ENCODE data around the gene PTH1R. TPM values are rescaled to one million over a fixed set of nuclear protein-coding genes. Genes with fewer than 3 reads are reported as not detected.

PTH1R gene
- total RNA-seq, 1 donor from 2014 or later, result not detected

- Histone ChIP-seq H3K4me3 (no peak overlapping the region), H3K79me2 (ENCODE audit: low read depth) (peaks cover 98% of the 10 kb centered on the region), H3K27me3 (no peaks in the 10 kb centered on the region), H3F3A (ENCODE audit: low read depth) (no peaks in the 10 kb centered on the region), H4K20me1 (ENCODE audit: low read depth) (peaks cover 97% of the 10 kb centered on the region), H3K36me3 (no peaks in the 10 kb centered on the region), H3K9ac (no peak overlapping the region), H3K4me2 (no peak overlapping the region), H3K4me1 (peaks cover 1% of the 10 kb centered on the region), H3K9me3 (ENCODE audit: low read depth) (no peaks in the 10 kb centered on the region), H3K27ac (no peak overlapping the region), H2AFZ (replicated peaks) (no peak overlapping the region)
- Mint-ChIP-seq H3K36me3 (peaks cover 26% of the 10 kb centered on the region), H3K27ac (no peak overlapping the region), H3K9me3 (no peaks in the 10 kb centered on the region), H3K27me3 (ENCODE audit: insufficient read depth, low read depth) (peaks cover 13% of the 10 kb centered on the region), H3K4me1 (peaks cover 20% of the 10 kb centered on the region), H3K4me3 (no peak overlapping the region)
- no peak for DNase-seq (ENCODE audit: low spot score)
- TF ChIP-seq EZH2phosphoT487 (IDR thresholded peaks at IDR 0.05) (no peak), EZH2 (IDR thresholded peaks at IDR 0.05) (no peak)
- TF ChIP-seq, protein P1, sequence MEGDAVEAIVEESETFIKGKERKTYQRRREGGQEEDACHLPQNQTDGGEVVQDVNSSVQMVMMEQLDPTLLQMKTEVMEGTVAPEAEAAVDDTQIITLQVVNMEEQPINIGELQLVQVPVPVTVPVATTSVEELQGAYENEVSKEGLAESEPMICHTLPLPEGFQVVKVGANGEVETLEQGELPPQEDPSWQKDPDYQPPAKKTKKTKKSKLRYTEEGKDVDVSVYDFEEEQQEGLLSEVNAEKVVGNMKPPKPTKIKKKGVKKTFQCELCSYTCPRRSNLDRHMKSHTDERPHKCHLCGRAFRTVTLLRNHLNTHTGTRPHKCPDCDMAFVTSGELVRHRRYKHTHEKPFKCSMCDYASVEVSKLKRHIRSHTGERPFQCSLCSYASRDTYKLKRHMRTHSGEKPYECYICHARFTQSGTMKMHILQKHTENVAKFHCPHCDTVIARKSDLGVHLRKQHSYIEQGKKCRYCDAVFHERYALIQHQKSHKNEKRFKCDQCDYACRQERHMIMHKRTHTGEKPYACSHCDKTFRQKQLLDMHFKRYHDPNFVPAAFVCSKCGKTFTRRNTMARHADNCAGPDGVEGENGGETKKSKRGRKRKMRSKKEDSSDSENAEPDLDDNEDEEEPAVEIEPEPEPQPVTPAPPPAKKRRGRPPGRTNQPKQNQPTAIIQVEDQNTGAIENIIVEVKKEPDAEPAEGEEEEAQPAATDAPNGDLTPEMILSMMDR (IDR thresholded peaks at IDR 0.05), result no peak
These were observed 71.5 kb downstream of the PTH1R start for GRCh38 chr3:46948830-46949671.

DNA sequence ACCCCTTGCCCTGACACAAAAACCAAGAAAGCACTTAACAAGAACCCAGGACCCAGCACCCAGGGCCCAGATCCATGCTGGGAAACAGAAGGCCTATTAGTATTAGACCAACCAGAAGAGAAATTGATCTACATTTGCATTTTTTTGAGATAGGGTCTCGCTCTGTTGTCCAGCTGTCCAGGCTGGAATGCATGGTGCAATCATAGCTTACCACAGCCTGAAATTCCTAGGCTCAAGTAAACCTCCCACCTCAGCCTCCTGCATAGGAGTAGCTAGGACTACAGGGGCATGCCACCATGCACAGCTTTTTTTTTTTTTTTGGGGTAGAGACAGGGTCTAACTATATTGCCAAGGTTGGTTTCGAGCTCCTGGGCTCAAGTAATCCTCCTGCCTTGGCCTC lies 72.7 kb downstream of the PTH1R start:
- peaks cover 26% of the 10 kb centered on the region for H3K36me3 Mint-ChIP-seq
- no peak overlapping the region for H3K9ac ChIP-seq
- H3K4me3 ChIP-seq, result no peak overlapping the region
- TF ChIP-seq EZH2 (IDR thresholded peaks at IDR 0.05) (no peak), EZH2phosphoT487 (IDR thresholded peaks at IDR 0.05) (no peak)
- TF ChIP-seq, protein P1 (IDR thresholded peaks at IDR 0.05), result no peak
- no peak overlapping the region for H3K27ac Mint-ChIP-seq
- no peaks in the 10 kb centered on the region for H3K9me3 ChIP-seq (ENCODE audit: low read depth)
- H3K27me3 ChIP-seq, result no peaks in the 10 kb centered on the region
- peaks cover 98% of the 10 kb centered on the region for H3K79me2 ChIP-seq (ENCODE audit: low read depth)
- H3K4me1 Mint-ChIP-seq, result peaks cover 23% of the 10 kb centered on the region
- no peak overlapping the region for H3K27ac ChIP-seq
- H3K27me3 Mint-ChIP-seq (ENCODE audit: insufficient read depth, low read depth), result peaks cover 11% of the 10 kb centered on the region
- no peaks in the 10 kb centered on the region for H3F3A ChIP-seq (ENCODE audit: low read depth)
- no peak overlapping the region for H3K4me3 Mint-ChIP-seq
- no peak overlapping the region for H3K4me2 ChIP-seq
- no peak for DNase-seq (ENCODE audit: low spot score)
- H3K36me3 ChIP-seq, result no peaks in the 10 kb centered on the region
- H3K9me3 Mint-ChIP-seq, result no peaks in the 10 kb centered on the region
- H3K4me1 ChIP-seq, result peaks cover 5% of the 10 kb centered on the region
- peaks cover 97% of the 10 kb centered on the region for H4K20me1 ChIP-seq (ENCODE audit: low read depth)
- no peak overlapping the region for H2AFZ ChIP-seq (replicated peaks)

GRCh38 chr3:46950650-46951241 lies 73.2 kb downstream of the PTH1R start:
- Histone ChIP-seq H3K4me1 (peaks cover 5% of the 10 kb centered on the region), H3K4me2 (no peak overlapping the region), H3K27me3 (no peaks in the 10 kb centered on the region), H3K9ac (no peak overlapping the region), H3K4me3 (no peak overlapping the region), H3K9me3 (ENCODE audit: low read depth) (no peaks in the 10 kb centered on the region), H4K20me1 (ENCODE audit: low read depth) (peaks cover 97% of the 10 kb centered on the region), H3K79me2 (ENCODE audit: low read depth) (peaks cover 98% of the 10 kb centered on the region), H3K27ac (no peak overlapping the region), H3F3A (ENCODE audit: low read depth) (no peaks in the 10 kb centered on the region), H2AFZ (replicated peaks) (no peak overlapping the region), H3K36me3 (no peaks in the 10 kb centered on the region)
- H3K9me3 Mint-ChIP-seq, result no peaks in the 10 kb centered on the region
- no peak for DNase-seq (ENCODE audit: low spot score)
- peaks cover 23% of the 10 kb centered on the region for H3K4me1 Mint-ChIP-seq
- H3K27me3 Mint-ChIP-seq (ENCODE audit: insufficient read depth, low read depth), result peaks cover 10% of the 10 kb centered on the region
- TF ChIP-seq EZH2 (IDR thresholded peaks at IDR 0.05), result no peak
- TF ChIP-seq, protein P1 (IDR thresholded peaks at IDR 0.05), result no peak
- no peak for TF ChIP-seq EZH2phosphoT487 (IDR thresholded peaks at IDR 0.05)
- no peak overlapping the region for H3K4me3 Mint-ChIP-seq
- no peak overlapping the region for H3K27ac Mint-ChIP-seq
- H3K36me3 Mint-ChIP-seq, result peaks cover 23% of the 10 kb centered on the region

Measured in neural progenitor cell (in vitro differentiated cells).